IMR-90 (cell line): Measurements from ENCODE around the gene ATP7A.

Experiments
- CHD1 ChIP-seq: IDR thresholded peaks from 2 replicates; pipeline ENCODE4 v1.6.1; 2012; ENCODE audit warnings: low read depth, low read length, improper control_type of control experiment
- MAZ ChIP-seq: IDR thresholded peaks from 2 replicates; pipeline ENCODE4 v1.6.1; 2012; ENCODE audit warnings: low read depth, mild to moderate bottlenecking, low read length, improper control_type of control experiment, moderate library complexity, borderline replicate concordance
- MXI1 ChIP-seq: IDR thresholded peaks from 2 replicates; pipeline ENCODE4 v1.6.1; 2012; ENCODE audit warnings: low read depth, mild to moderate bottlenecking, low read length, moderate library complexity, borderline replicate concordance
- NFE2L2 ChIP-seq: fragments of 150-350 bp; IDR thresholded peaks from 2 replicates; pipeline ENCODE4 v1.6.1; 2016; ENCODE audit warnings: low read depth, mild to moderate bottlenecking, low read length
- POLR2A ChIP-seq: IDR thresholded peaks from 2 replicates; pipeline ENCODE4 v1.6.1; 2012; ENCODE audit warnings: mild to moderate bottlenecking, low read depth, low read length
- RAD21 ChIP-seq: IDR thresholded peaks from 2 replicates; pipeline ENCODE4 v1.6.1; 2012; ENCODE audit warnings: low read length, improper control_type of control experiment
- RCOR1 ChIP-seq: IDR thresholded peaks from 2 replicates; pipeline ENCODE4 v1.6.1; 2012; ENCODE audit warnings: mild to moderate bottlenecking, low read length, improper control_type of control experiment; ENCODE audit not compliant: insufficient replicate concordance
- RFX5 ChIP-seq: IDR thresholded peaks from 2 replicates; pipeline ENCODE4 v1.8.0; 2012; ENCODE audit warnings: low read depth, mild to moderate bottlenecking, low read length, moderate library complexity
- SMC3 ChIP-seq: fragments of 150-350 bp; IDR thresholded peaks from 2 replicates; pipeline ENCODE4 v1.6.1; 2016; ENCODE audit warnings: low read depth, mild to moderate bottlenecking, antibody characterized with exemption, low read length, moderate library complexity
- TF ChIP-seq, protein P1 (sequence below): conservative IDR thresholded peaks from 2 replicates; pipeline ENCODE4 v1.5.1; 2012; ENCODE audit warnings: mild to moderate bottlenecking, low read depth, low read length, improper control_type of control experiment
- TF ChIP-seq, protein P2 (sequence below): fragments of 150-350 bp; IDR thresholded peaks from 2 replicates; pipeline ENCODE4 v1.6.1; 2016; ENCODE audit warnings: low read depth, mild to moderate bottlenecking, low read length, moderate library complexity, borderline replicate concordance
- TF ChIP-seq, protein P3 (sequence below): fragments of 150-350 bp; IDR thresholded peaks from 2 replicates; pipeline ENCODE4 v1.6.1; 2017; ENCODE audit warnings: mild to moderate bottlenecking, antibody characterized with exemption, low read length, low read depth

DNA sequence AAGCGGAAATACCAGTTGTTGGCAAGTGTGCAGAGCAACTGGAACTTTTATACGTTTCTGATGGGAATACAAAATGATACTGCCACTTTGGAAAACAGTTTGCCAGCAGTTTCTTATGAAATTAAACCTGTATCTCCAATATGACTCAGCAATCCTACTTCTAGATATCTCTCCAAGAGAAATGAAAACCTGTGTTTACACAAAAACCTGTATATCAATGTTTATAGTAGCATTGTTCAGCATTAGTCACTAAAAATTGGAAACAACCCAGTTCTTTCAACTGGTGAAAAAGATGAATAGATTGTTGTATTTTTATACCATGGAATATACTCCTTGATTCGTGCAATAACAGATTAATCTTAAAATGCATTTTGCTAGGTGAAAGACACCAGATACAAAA lies 26.8 kb downstream of the ATP7A start:
- TF ChIP-seq, protein P1, sequence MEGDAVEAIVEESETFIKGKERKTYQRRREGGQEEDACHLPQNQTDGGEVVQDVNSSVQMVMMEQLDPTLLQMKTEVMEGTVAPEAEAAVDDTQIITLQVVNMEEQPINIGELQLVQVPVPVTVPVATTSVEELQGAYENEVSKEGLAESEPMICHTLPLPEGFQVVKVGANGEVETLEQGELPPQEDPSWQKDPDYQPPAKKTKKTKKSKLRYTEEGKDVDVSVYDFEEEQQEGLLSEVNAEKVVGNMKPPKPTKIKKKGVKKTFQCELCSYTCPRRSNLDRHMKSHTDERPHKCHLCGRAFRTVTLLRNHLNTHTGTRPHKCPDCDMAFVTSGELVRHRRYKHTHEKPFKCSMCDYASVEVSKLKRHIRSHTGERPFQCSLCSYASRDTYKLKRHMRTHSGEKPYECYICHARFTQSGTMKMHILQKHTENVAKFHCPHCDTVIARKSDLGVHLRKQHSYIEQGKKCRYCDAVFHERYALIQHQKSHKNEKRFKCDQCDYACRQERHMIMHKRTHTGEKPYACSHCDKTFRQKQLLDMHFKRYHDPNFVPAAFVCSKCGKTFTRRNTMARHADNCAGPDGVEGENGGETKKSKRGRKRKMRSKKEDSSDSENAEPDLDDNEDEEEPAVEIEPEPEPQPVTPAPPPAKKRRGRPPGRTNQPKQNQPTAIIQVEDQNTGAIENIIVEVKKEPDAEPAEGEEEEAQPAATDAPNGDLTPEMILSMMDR = no peak
- TF ChIP-seq CHD1 (no peak), RFX5 (no peak), POLR2A (no peak), SMC3 (no peak), NFE2L2 (peak; percentile 92), RCOR1 (no peak), RAD21 (no peak), MAZ (no peak), MXI1 (no peak)
- TF ChIP-seq, protein P2, sequence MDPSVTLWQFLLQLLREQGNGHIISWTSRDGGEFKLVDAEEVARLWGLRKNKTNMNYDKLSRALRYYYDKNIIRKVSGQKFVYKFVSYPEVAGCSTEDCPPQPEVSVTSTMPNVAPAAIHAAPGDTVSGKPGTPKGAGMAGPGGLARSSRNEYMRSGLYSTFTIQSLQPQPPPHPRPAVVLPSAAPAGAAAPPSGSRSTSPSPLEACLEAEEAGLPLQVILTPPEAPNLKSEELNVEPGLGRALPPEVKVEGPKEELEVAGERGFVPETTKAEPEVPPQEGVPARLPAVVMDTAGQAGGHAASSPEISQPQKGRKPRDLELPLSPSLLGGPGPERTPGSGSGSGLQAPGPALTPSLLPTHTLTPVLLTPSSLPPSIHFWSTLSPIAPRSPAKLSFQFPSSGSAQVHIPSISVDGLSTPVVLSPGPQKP = no peak
- TF ChIP-seq, protein P3, sequence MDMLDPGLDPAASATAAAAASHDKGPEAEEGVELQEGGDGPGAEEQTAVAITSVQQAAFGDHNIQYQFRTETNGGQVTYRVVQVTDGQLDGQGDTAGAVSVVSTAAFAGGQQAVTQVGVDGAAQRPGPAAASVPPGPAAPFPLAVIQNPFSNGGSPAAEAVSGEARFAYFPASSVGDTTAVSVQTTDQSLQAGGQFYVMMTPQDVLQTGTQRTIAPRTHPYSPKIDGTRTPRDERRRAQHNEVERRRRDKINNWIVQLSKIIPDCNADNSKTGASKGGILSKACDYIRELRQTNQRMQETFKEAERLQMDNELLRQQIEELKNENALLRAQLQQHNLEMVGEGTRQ = no peak
